GM10266 (cell line): ENCODE results near the gene PLA2G2F.

Experiments used
- DNase-seq: peaks from one replicate; pipeline ENCODE4 v3.0.0; 2012; ENCODE audit errors: extremely low spot score
- TF ChIP-seq, protein P1 (sequence below): IDR thresholded peaks from 2 replicates; pipeline ENCODE4 v1.5.1; 2012; ENCODE audit warnings: mild to moderate bottlenecking, low read depth; ENCODE audit not compliant: control insufficient read depth, insufficient read depth; ENCODE audit errors: missing control alignments

Gene PLA2G2F

DNA sequence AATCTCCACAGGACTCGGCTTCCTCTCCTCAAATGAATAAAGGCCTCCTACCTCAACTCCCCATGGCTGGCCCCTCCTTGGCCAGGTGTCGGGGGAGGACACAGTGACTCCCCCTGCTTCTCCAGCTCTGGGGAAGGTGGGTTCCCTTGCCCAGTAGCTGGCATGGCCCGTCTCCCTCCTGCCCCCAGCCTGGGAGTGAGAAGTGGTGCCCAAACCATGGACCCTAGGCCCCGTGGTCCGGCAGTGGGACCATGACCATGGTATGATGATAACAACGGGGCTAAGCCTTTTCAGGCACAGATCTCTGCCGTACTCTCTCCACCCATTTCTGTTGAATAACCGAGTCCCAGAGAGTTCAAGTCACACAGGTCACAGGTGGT, 11.2 kb downstream of the PLA2G2F start:
- TF ChIP-seq, protein P1, sequence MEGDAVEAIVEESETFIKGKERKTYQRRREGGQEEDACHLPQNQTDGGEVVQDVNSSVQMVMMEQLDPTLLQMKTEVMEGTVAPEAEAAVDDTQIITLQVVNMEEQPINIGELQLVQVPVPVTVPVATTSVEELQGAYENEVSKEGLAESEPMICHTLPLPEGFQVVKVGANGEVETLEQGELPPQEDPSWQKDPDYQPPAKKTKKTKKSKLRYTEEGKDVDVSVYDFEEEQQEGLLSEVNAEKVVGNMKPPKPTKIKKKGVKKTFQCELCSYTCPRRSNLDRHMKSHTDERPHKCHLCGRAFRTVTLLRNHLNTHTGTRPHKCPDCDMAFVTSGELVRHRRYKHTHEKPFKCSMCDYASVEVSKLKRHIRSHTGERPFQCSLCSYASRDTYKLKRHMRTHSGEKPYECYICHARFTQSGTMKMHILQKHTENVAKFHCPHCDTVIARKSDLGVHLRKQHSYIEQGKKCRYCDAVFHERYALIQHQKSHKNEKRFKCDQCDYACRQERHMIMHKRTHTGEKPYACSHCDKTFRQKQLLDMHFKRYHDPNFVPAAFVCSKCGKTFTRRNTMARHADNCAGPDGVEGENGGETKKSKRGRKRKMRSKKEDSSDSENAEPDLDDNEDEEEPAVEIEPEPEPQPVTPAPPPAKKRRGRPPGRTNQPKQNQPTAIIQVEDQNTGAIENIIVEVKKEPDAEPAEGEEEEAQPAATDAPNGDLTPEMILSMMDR = no peak

DNA sequence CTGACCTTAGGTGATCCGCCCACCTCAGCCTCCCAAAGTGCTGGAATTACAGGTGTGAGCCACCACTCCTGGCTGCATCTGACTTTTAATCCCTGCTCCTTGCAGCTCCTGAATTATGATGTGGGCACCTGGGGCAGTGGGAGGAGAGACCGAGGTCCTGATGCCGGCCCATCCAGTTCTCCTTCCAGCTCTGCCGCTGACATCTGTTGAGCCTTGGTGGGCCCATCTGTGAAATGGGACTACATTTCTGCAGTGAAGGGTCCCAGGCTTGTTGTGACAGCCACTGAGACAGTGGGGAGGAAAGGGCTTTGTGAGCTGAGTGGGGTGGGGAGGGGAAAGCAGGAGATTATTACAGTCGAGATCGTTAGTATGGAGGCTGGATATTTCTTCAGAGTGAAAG, 11.8 kb downstream of the PLA2G2F start:
- TF ChIP-seq, protein P1 = no peak
- DNase-seq = no peak

More for the DNA sequence above, 11.2 kb downstream of the PLA2G2F start:
- DNase-seq = no peak

DNA sequence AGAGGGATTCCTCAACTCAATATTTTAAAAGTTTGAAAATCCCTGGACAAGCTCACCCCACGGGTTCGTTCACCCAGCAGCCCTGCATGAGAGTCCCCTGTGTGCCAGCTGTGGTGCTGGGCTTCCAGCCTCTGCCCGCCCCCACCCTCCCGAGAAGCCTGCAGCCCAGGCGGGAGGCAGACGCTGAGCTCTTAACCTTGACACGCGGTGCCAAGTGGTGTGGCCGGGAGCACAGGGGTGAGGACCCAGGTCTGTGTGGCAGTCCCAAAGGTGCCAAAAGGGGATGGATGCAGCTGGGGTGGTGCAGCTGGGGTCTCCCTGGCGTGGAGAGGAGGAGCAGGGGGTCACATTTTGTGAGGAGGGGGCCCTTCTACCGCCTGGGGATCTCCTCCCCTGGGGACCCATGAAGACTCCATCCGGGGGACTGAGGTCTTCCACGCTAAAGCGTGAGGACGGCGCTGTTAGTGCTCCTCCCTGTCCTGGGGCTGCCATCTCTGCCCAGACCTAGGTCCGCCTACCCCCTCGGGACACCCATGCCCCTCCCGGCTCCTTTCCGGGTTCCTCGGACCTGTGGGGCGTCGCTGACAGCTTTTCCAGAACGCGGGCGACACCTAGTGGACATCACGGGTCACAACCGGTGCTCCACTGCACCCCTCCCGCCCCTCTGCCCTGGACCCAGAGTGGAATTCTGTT, 12.9 kb downstream of the PLA2G2F start:
- TF ChIP-seq, protein P1 = peak; percentile 88
- peak; percentile 87 for DNase-seq

DNA sequence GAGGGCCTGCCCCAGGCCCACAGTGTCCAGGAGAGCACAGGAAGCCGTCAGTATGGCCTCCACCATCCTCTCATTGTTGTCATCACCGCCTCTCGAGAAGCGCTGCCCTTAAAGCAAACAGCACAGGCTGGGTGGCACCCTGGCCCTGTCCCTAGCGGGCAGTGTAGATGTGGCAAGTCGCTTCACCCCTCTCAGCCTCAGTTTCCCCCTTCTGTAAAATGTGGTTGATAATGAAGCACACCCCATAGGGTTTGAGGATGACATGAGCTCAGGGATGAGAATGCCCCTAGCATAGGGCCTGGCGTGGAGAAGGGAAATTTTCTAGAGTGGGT, 13.4 kb downstream of the PLA2G2F start:
- TF ChIP-seq, protein P1 = no peak
- DNase-seq = no peak

DNA sequence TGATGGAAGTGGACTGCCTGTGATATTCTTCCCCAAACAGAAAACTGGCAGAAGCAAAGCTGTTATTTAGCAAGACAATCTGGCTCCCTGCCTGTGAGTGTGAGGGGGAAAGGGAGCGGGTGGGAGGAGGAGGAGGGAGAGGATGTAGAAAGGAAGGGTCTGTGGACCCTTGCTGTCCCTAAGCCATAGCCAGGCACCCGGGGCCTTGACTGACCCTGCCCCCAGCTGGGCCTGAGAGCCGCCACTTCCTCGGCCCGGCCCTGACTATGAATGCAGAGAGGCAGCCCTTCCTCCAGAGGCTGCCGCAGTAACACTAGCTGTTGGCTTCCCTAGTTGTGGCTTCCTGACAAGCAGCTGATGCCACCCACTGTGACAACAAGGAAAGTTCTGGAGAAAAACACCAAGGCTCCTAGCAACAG, 13.9 kb downstream of the PLA2G2F start:
- no peak for DNase-seq
- TF ChIP-seq, protein P1 = no peak

DNA sequence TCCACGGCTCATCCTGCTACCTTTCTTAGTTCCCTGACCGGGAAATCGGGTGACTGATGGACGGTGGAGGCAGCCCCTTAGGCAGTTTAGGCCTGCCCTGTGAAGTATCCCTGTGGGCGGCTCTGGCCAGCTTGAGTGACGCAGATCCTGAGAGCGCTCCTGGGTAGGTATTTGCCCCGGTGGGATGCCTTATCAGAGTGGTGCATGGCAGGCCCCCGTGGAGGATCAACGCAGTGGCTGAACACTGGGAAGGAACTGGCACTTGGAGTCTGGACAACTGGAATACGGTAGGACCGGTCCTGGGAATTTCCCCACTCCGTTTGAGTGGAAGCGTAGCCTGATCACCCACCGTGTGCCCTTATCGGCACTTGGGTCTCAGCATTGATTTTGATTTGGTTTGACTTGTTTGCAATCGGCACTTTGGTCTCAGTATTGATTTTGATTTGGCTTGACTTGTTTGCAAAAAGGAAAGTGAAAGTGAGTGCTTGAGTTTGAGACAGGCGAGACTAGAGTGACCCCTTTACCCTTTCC, 15.2 kb downstream of the PLA2G2F start:
- TF ChIP-seq, protein P1 = no peak
- no peak for DNase-seq

DNA sequence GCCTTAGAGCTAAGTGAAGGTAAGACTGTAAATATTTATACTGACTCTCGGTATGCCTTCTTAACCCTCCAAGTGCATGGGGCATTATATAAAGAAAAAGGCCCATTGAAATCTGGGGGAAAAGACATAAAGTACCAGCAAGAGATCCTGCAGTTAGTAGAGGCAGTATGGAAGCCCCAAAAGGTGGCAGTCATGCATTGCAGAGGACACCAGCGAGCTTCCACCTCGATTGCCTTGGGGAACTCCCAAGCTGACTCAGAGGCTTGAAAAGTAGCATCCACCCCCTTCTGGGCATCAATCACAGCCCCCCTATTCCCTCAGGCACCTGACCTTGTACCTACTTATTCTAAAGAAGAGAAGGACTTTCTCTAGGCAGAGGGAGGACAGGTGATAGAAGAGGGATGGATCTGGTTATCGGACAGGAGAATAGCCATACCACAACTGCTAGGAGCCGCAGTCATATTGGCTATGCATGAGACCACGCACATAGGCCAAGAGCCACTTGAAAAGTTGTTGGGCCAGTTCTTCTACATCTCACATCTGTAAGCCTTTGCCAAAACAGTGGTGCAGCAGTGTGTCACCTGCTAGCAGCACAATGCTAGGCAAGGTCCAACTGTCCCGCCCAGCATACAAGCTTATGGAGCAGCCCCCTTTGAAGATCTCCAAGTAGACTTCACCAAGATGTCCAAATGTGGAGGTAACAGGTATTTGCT, 19.4 kb downstream of the PLA2G2F start:
- TF ChIP-seq, protein P1 = peak; percentile 17

More for the DNA sequence above, 19.4 kb downstream of the PLA2G2F start:
- no peak for DNase-seq
